ENCODE measurements around the gene PSORS1C1.

Gene PSORS1C1

GRCh38 chr6:31092769-31093505 is 21.7 kb upstream of the PSORS1C1 start:
- intact Hi-C loops (cut with DNase I): no loop called here
- DNase-seq: no peak

- DNase-seq: no peak
- intact Hi-C loops (cut with DNase I): no loop called here
Observed at GRCh38 chr6:31094389-31094881, 20.2 kb upstream of the PSORS1C1 start.

GRCh38 chr6:31096215-31096614 is 18.4 kb upstream of the PSORS1C1 start:
- intact Hi-C loops (cut with DNase I): no loop called here
- DNase-seq: no peak

- intact Hi-C loops (cut with DNase I): no loop called here
- DNase-seq: peak in 1 of 10 donors; percentile 22
Observed at GRCh38 chr6:31096656-31097055, 17.9 kb upstream of the PSORS1C1 start.

- no peak for DNase-seq
- intact Hi-C loops (cut with DNase I): no loop called here
Observed at GRCh38 chr6:31098449-31098938, 16.1 kb upstream of the PSORS1C1 start.

- DNase-seq: peak in 1 of 10 donors; percentile 34
- intact Hi-C loops (cut with DNase I): no loop called here
Observed at GRCh38 chr6:31103136-31103535, 11.5 kb upstream of the PSORS1C1 start.

- no peak for DNase-seq
- intact Hi-C loops (cut with DNase I): no loop called here
Observed at GRCh38 chr6:31107052-31107451, 7.5 kb upstream of the PSORS1C1 start.

- intact Hi-C loops (cut with DNase I): no loop called here
- DNase-seq: peak in 2 of 10 donors; percentile 30 to 53
Observed at GRCh38 chr6:31110825-31111582, 3.6 kb upstream of the PSORS1C1 start.

- DNase-seq: peak in 2 of 10 donors; percentile 49 to 79
- intact Hi-C loops (cut with DNase I): no loop called here
Observed at GRCh38 chr6:31111712-31112111, 2.9 kb upstream of the PSORS1C1 start.

- DNase-seq: peak in 2 of 10 donors; percentile 41 to 47
- intact Hi-C loops (cut with DNase I): no loop called here
Observed at GRCh38 chr6:31112478-31112877, 2.1 kb upstream of the PSORS1C1 start, which contains the start of gene C6orf15. Gene C6orf15, minus strand, starts transcription at chr6:31112575. Its CDS starts 20 bp downstream, at chr6:31112555.

- intact Hi-C loops (cut with DNase I): no loop called here
- DNase-seq: peak in 2 of 10 donors; percentile 59 to 86
Observed at GRCh38 chr6:31113861-31114540, 599 bp upstream of the PSORS1C1 start.

- intact Hi-C loops (cut with DNase I): no loop called here
- DNase-seq: peak in 2 of 10 donors; percentile 36 to 40
Observed at GRCh38 chr6:31114970-31115849, 610 bp downstream of the PSORS1C1 start.

- peak in 2 of 10 donors; percentile 49 to 74 for DNase-seq
- intact Hi-C loops (cut with DNase I): no loop called here
Observed at GRCh38 chr6:31115941-31116560, 1.5 kb downstream of the PSORS1C1 start.

- intact Hi-C loops (cut with DNase I): no loop called here
- peak in 5 of 10 donors; percentile 18 to 79 (median 36) for DNase-seq
Observed at GRCh38 chr6:31116661-31117385, 2.2 kb downstream of the PSORS1C1 start.

- intact Hi-C loops (cut with DNase I): no loop called here
Observed at GRCh38 chr6:31118178-31118577, 3.6 kb downstream of the PSORS1C1 start.

GRCh38 chr6:31120151-31120915 is 5.7 kb downstream of the PSORS1C1 start, which contains the start of gene CDSN:
Gene CDSN, minus strand, starts transcription at chr6:31120446. Its CDS starts 27 bp downstream, at chr6:31120419.
- DNase-seq: peak in 2 of 10 donors; percentile 41 to 61
- intact Hi-C loops (cut with DNase I): no loop called here

More at GRCh38 chr6:31118178-31118577, 3.6 kb downstream of the PSORS1C1 start:
- peak in 2 of 10 donors; percentile 43 to 76 for DNase-seq

- intact Hi-C loops (cut with DNase I): no loop called here
- DNase-seq: peak in 2 of 10 donors; percentile 60 to 65
Observed at GRCh38 chr6:31121131-31121790, 6.7 kb downstream of the PSORS1C1 start.
